IPS-18c (cell line): ENCODE data around the gene ATG4C.
A peak's percentile ranks its signal among the peaks of the same experiment; 100 is the strongest.
"Not testable (repeated sequence)": the region's sequence is repeated elsewhere in the genome, so short reads cannot be mapped to it uniquely, and the experiment has no call there.

Experiments
- H3K4me3 ChIP-seq: 2 replicates; pipeline ENCODE4 v1.7.0; 2013; ENCODE audit warnings: low read depth, mild to moderate bottlenecking, low read length, moderate library complexity; ENCODE audit not compliant: insufficient read depth
- H3K9me3 ChIP-seq: one replicate; pipeline ENCODE4 v1.6.1; 2013; ENCODE audit warnings: mild to moderate bottlenecking, low read length, moderate library complexity; ENCODE audit not compliant: control insufficient read depth, insufficient read depth

The ATG4C gene

GRCh38 chr1:62783736-62784508 is at the start of gene ATG4C:
Gene ATG4C, plus strand, starts transcription at chr1:62784132. Its CDS starts 19,655 bp downstream, at chr1:62803787.
- no peaks in the 10 kb centered on the region for H3K9me3 ChIP-seq
- peak within 1 kb of the TSS; percentile 96 for H3K4me3 ChIP-seq

GRCh38 chr1:62735491-62736171 is 48.3 kb upstream of the ATG4C start:
- H3K4me3 ChIP-seq, result no peak overlapping the region
- H3K9me3 ChIP-seq, result no peaks in the 10 kb centered on the region

- not testable (repeated sequence) for H3K4me3 ChIP-seq, H3K9me3 ChIP-seq
Observed at GRCh38 chr1:62740701-62741100, 43.2 kb upstream of the ATG4C start.

- H3K9me3 ChIP-seq, result peaks cover 2% of the 10 kb centered on the region
- no peak overlapping the region for H3K4me3 ChIP-seq
Observed at GRCh38 chr1:62744611-62745577, 39.0 kb upstream of the ATG4C start.

- Histone ChIP-seq H3K9me3 (peaks cover 2% of the 10 kb centered on the region), H3K4me3 (no peak overlapping the region)
Observed at GRCh38 chr1:62746086-62746808, 37.7 kb upstream of the ATG4C start.

GRCh38 chr1:62746809-62747138 is 37.2 kb upstream of the ATG4C start:
- H3K9me3 ChIP-seq, result peaks cover 2% of the 10 kb centered on the region
- no peak overlapping the region for H3K4me3 ChIP-seq

- Histone ChIP-seq H3K4me3 (no peak overlapping the region), H3K9me3 (peaks cover 4% of the 10 kb centered on the region)
Observed at GRCh38 chr1:62753031-62753965, 30.6 kb upstream of the ATG4C start.

- H3K4me3 ChIP-seq, result peak overlapping the region; percentile 32
- H3K9me3 ChIP-seq, result not testable (repeated sequence)
Observed at GRCh38 chr1:62754938-62755337, 29.0 kb upstream of the ATG4C start.

- H3K9me3 ChIP-seq, H3K4me3 ChIP-seq: not testable (repeated sequence)
Observed at GRCh38 chr1:62756255-62756884, 27.6 kb upstream of the ATG4C start.

- H3K4me3 ChIP-seq, H3K9me3 ChIP-seq: not testable (repeated sequence)
Observed at GRCh38 chr1:62759232-62759875, 24.6 kb upstream of the ATG4C start.

- H3K9me3 ChIP-seq, H3K4me3 ChIP-seq: not testable (repeated sequence)
Observed at GRCh38 chr1:62760021-62760782, 23.7 kb upstream of the ATG4C start.

GRCh38 chr1:62761223-62761870 is 22.6 kb upstream of the ATG4C start:
- H3K4me3 ChIP-seq, H3K9me3 ChIP-seq: not testable (repeated sequence)

- not testable (repeated sequence) for H3K9me3 ChIP-seq, H3K4me3 ChIP-seq
Observed at GRCh38 chr1:62762027-62762426, 21.9 kb upstream of the ATG4C start.

- H3K9me3 ChIP-seq, result peaks cover 2% of the 10 kb centered on the region
Observed at GRCh38 chr1:62765981-62766380, 18.0 kb upstream of the ATG4C start.

More at GRCh38 chr1:62765981-62766380, 18.0 kb upstream of the ATG4C start:
- no peak overlapping the region for H3K4me3 ChIP-seq
